ENCODE results near the gene AIFM2.
"Not testable (repeated sequence)": the region's sequence is repeated elsewhere in the genome, so short reads cannot be mapped to it uniquely, and the experiment has no call there.

AIFM2 gene

GRCh38 chr10:70123817-70124216, 8.8 kb downstream of the AIFM2 start:
- no peaks in the 10 kb centered on the region for H3K36me3 ChIP-seq (replicated peaks; ENCODE audit: low read depth, low read length)

GRCh38 chr10:70123166-70123565, 9.5 kb downstream of the AIFM2 start:
- not testable (repeated sequence) for H3K36me3 ChIP-seq (replicated peaks; ENCODE audit: low read depth, low read length)

More at GRCh38 chr10:70123817-70124216, 8.8 kb downstream of the AIFM2 start:
- Histone ChIP-seq H3K9ac (ENCODE audit: low read length) (no peak overlapping the region), H3K79me2 (ENCODE audit: low read length) (no peaks in the 10 kb centered on the region), H2AFZ (ENCODE audit: low read depth, low read length) (no peak overlapping the region), H3K27ac (ENCODE audit: low read length) (no peak overlapping the region), H3K4me3 (ENCODE audit: low read length) (no peak overlapping the region), H3K4me2 (ENCODE audit: low read length) (no peak overlapping the region), H3K4me1 (ENCODE audit: low read length) (no peaks in the 10 kb centered on the region), H3K9me3 (ENCODE audit: insufficient read depth, low read length) (no peaks in the 10 kb centered on the region), H3K27me3 (ENCODE audit: low read depth, low read length) (no peaks in the 10 kb centered on the region), H4K20me1 (ENCODE audit: insufficient read depth, low read length) (no peaks in the 10 kb centered on the region)
- TF ChIP-seq EZH2phosphoT487 (IDR thresholded peaks at IDR 0.05; ENCODE audit: low read depth) (no peak), CTCF (IDR thresholded peaks at IDR 0.05; ENCODE audit: low read depth, low read length) (no peak)

GRCh38 chr10:70122742-70123141, 9.9 kb downstream of the AIFM2 start:
- Histone ChIP-seq H3K79me2 (ENCODE audit: low read length) (no peaks in the 10 kb centered on the region), H3K4me1 (ENCODE audit: low read length) (no peaks in the 10 kb centered on the region), H3K9ac (ENCODE audit: low read length) (no peak overlapping the region), H3K36me3 (replicated peaks; ENCODE audit: low read depth, low read length) (no peaks in the 10 kb centered on the region), H3K4me2 (ENCODE audit: low read length) (no peak overlapping the region), H3K27me3 (ENCODE audit: low read depth, low read length) (no peaks in the 10 kb centered on the region), H3K9me3 (ENCODE audit: insufficient read depth, low read length) (no peaks in the 10 kb centered on the region), H3K27ac (ENCODE audit: low read length) (no peak overlapping the region), H3K4me3 (ENCODE audit: low read length) (no peak overlapping the region), H2AFZ (ENCODE audit: low read depth, low read length) (no peak overlapping the region), H4K20me1 (ENCODE audit: insufficient read depth, low read length) (no peaks in the 10 kb centered on the region)
- TF ChIP-seq EZH2phosphoT487 (IDR thresholded peaks at IDR 0.05; ENCODE audit: low read depth): no peak
- no peak for TF ChIP-seq CTCF (IDR thresholded peaks at IDR 0.05; ENCODE audit: low read depth, low read length)

More at GRCh38 chr10:70123166-70123565, 9.5 kb downstream of the AIFM2 start:
- H2AFZ ChIP-seq (ENCODE audit: low read depth, low read length); H3K4me1 ChIP-seq (ENCODE audit: low read length); H3K9me3 ChIP-seq (ENCODE audit: insufficient read depth, low read length); H3K27me3 ChIP-seq (ENCODE audit: low read depth, low read length); H3K79me2 ChIP-seq (ENCODE audit: low read length); H3K27ac ChIP-seq (ENCODE audit: low read length); H3K4me2 ChIP-seq (ENCODE audit: low read length); H3K4me3 ChIP-seq (ENCODE audit: low read length); H3K9ac ChIP-seq (ENCODE audit: low read length); H4K20me1 ChIP-seq (ENCODE audit: insufficient read depth, low read length): not testable (repeated sequence)

- H3K4me3 ChIP-seq (ENCODE audit: low read length): no peak overlapping the region
- TF ChIP-seq EZH2phosphoT487 (IDR thresholded peaks at IDR 0.05; ENCODE audit: low read depth) (no peak), CTCF (IDR thresholded peaks at IDR 0.05; ENCODE audit: low read depth, low read length) (no peak)
- no peak overlapping the region for H3K4me2 ChIP-seq (ENCODE audit: low read length)
- no peaks in the 10 kb centered on the region for H3K27me3 ChIP-seq (ENCODE audit: low read depth, low read length)
- peaks cover 2% of the 10 kb centered on the region for H3K4me1 ChIP-seq (ENCODE audit: low read length)
- no peak overlapping the region for H3K9ac ChIP-seq (ENCODE audit: low read length)
- no peaks in the 10 kb centered on the region for H4K20me1 ChIP-seq (ENCODE audit: insufficient read depth, low read length)
- H3K79me2 ChIP-seq (ENCODE audit: low read length): no peaks in the 10 kb centered on the region
- no peaks in the 10 kb centered on the region for H3K9me3 ChIP-seq (ENCODE audit: insufficient read depth, low read length)
- no peak overlapping the region for H2AFZ ChIP-seq (ENCODE audit: low read depth, low read length)
- no peaks in the 10 kb centered on the region for H3K36me3 ChIP-seq (replicated peaks; ENCODE audit: low read depth, low read length)
- no peak overlapping the region for H3K27ac ChIP-seq (ENCODE audit: low read length)
Measured at GRCh38 chr10:70121281-70121949, 11.2 kb downstream of the AIFM2 start.
